Skeletal muscle satellite cell (primary cell): ENCODE measurements around the gene SLC5A1.

Source experiments
- H3K27me3 ChIP-seq: 2 replicates; pipeline ENCODE4 v1.7.0; 2013; ENCODE audit warnings: low read length; ENCODE audit not compliant: control insufficient read depth, insufficient read depth
- H3K36me3 ChIP-seq: 2 replicates; pipeline ENCODE4 v1.7.0; 2013; ENCODE audit warnings: mild to moderate bottlenecking, control low read depth, low read length; ENCODE audit not compliant: insufficient read depth
- H3K4me1 ChIP-seq: 2 replicates; pipeline ENCODE4 v1.7.0; 2013; ENCODE audit warnings: low read length; ENCODE audit not compliant: control insufficient read depth, insufficient read depth
- H3K4me2 ChIP-seq: 2 replicates; pipeline ENCODE4 v1.7.0; 2013; ENCODE audit warnings: mild to moderate bottlenecking, low read length
- H3K4me3 ChIP-seq: 2 replicates; pipeline ENCODE4 v1.7.0; 2013; ENCODE audit warnings: low read length
- H3K9ac ChIP-seq: 2 replicates; pipeline ENCODE4 v1.7.0; 2013; ENCODE audit warnings: mild to moderate bottlenecking, low read depth, low read length, moderate library complexity
- H3K9me3 ChIP-seq: replicated peaks from 2 replicates; pipeline ENCODE4 v1.7.0; 2013; ENCODE audit warnings: mild to moderate bottlenecking, control low read depth, low read length

The SLC5A1 gene

DNA sequence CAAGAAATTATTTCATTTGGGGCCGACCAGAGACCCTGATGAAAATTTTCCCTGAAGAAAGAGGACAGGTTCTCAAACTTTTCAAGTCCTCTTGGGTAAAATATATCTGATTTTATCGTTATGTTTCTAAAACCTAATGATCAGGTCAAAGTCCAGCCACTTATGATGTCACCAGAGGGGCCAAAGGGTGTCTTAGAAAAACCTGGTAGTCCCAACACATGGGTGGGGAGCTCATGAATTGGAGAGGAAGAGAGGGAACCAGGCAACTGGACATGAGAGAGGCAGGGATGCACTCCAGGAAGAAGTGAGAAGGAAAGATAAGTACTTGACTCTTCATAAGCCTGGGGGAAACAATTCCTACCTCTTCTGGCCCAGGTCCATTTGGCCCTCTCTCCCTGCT, 9.2 kb downstream of the SLC5A1 start:
- Histone ChIP-seq H3K4me1 (peaks cover 5% of the 10 kb centered on the region), H3K9me3 (no peaks in the 10 kb centered on the region), H3K27me3 (peaks cover 33% of the 10 kb centered on the region), H3K4me2 (no peak overlapping the region), H3K36me3 (no peaks in the 10 kb centered on the region), H3K4me3 (no peak overlapping the region), H3K9ac (no peak overlapping the region)

DNA sequence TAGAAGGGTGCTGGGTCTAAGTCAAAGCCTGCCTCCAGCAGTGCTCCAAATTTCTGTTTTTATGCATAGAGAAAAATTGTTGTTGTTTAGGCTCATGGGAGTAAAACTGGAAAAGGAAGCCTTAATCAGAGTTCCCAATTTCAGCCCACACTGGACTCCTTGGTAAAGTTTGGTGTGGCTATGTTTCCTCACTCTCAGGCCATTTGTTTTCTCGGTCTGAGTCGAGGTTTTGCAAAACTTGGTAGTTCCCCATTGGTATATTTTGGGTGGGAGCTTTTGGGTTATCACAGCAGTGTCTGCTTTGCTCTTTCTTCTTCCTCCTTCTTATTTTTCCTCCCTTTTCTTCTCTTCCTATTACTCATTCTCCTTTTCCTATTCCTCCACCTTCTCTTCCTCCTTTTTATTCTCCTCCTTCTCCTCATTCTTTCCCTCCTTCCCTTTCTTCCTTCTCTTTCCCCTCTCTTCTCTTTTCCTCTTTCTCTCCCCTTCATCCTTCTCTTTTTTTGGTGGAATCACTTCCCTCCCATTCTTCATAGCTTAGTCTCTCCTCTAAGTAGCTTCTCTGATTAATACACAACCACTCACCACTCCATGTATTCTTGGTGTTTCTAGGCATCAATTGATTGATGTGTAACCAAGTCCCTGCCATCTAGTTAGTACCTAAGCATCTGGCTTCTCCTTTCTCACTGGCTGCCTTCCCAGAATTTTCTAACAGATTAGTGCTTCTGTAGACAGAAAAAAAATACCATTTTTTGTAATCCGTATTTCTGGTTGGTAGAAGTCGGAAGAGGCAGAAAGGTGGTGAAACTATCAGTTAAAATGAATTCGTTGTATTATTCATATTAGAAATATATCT, 10.1 kb downstream of the SLC5A1 start:
- no peak overlapping the region for H3K9ac ChIP-seq
- no peaks in the 10 kb centered on the region for H3K9me3 ChIP-seq
- H3K4me3 ChIP-seq: no peak overlapping the region
- peaks cover 5% of the 10 kb centered on the region for H3K4me1 ChIP-seq
- no peaks in the 10 kb centered on the region for H3K36me3 ChIP-seq
- no peak overlapping the region for H3K4me2 ChIP-seq
- H3K27me3 ChIP-seq: peaks cover 28% of the 10 kb centered on the region

DNA sequence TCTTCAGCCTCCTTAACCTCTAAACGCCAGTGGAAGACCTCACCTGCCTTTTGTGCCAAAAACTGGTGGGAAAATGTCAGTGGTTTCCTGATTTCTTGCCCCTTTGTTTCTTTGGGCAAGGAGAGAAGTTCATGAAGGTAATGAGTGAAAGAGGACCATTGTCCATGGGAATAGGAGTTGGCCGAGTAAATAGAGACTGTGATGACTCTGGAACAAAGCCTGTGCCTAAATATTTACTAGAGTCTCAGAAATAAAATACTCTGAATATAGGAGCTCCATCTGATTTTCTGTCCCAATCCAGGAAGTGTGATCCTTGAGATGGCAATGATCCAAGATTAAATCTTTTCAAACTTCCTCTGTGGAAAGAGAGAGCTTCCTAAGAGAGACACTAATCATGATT, 12.0 kb downstream of the SLC5A1 start:
- no peaks in the 10 kb centered on the region for H3K36me3 ChIP-seq
- no peak overlapping the region for H3K4me2 ChIP-seq

DNA sequence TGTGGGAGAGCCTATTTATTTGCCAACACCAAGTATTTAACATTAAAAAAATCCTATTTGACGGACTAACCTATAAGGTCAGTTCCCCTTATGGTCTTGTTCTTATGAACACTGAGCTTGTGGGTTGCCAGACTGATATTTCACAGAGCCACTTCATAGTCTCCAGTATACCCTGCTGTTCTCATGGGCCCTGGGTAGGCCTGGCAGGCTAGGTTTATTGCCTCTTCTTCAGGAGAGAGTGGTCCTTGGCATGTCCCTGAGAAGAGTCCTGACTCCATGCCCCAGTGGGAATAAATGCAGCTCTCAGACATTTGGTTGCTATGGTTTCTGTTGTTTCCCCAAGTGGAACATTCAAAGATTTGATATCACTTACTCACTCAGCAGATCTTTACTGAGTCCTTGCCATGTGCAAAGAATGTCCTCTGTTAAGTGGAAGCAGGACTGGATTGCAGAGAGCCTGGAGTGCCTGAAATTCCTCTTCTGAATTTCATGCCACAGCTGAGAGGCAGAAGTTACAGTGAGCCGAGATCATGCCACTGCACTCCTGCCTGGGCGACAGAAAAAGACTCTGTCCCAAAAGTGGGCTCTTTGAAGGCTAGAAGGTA, 15.7 kb downstream of the SLC5A1 start:
- H3K4me2 ChIP-seq: no peak overlapping the region
- no peak overlapping the region for H3K4me3 ChIP-seq
- no peaks in the 10 kb centered on the region for H3K4me1 ChIP-seq
- peaks cover 28% of the 10 kb centered on the region for H3K27me3 ChIP-seq
- H3K36me3 ChIP-seq: no peaks in the 10 kb centered on the region
- no peak overlapping the region for H3K9ac ChIP-seq
- no peaks in the 10 kb centered on the region for H3K9me3 ChIP-seq

More for the DNA sequence above, 12.0 kb downstream of the SLC5A1 start:
- Histone ChIP-seq H3K4me3 (no peak overlapping the region), H3K4me1 (peaks cover 5% of the 10 kb centered on the region), H3K9me3 (no peaks in the 10 kb centered on the region), H3K9ac (no peak overlapping the region), H3K27me3 (peaks cover 29% of the 10 kb centered on the region)

DNA sequence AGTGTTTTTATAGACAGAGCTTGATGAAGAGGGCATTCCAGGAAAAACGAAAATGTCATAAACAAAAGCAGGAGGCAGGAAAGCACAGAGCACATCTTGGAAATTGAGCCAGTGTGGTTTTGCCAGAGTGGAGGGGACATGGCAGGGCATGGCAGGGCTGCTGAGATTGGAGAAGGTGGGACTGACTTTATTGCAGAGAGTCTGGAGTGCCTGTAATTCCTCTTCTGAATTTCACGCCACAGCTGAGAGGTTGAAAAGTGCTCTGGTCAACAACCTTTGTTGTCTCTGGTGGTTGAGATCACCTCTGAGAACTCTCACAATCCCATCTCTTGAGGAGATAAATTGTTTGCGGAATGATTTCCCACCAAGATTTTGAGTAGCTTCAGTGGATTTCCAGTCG, 16.4 kb downstream of the SLC5A1 start:
- H3K36me3 ChIP-seq: no peaks in the 10 kb centered on the region
- H3K4me1 ChIP-seq: no peaks in the 10 kb centered on the region
- no peak overlapping the region for H3K4me2 ChIP-seq
- no peaks in the 10 kb centered on the region for H3K9me3 ChIP-seq
- peaks cover 28% of the 10 kb centered on the region for H3K27me3 ChIP-seq
- no peak overlapping the region for H3K9ac ChIP-seq
- no peak overlapping the region for H3K4me3 ChIP-seq

DNA sequence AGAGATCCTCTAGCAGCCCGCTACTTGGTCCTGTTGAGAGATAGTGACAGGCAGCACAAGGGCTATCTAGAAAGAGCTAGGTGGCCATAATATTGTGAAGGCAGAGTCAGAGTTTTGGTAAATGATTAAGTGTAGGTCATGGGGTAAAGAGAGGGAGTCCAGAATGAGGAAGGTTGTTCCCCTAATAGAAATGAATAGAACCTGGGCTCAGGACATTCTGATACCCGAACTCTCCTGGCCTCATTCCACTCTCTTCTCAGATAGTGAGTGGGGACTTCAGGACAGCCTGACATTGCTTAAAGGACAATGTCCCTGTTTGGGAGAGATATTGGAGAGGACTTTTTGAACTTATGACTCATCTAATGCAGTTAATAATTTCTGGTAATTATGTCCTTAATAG, 20.6 kb downstream of the SLC5A1 start:
- H3K9ac ChIP-seq: no peak overlapping the region
- no peak overlapping the region for H3K4me3 ChIP-seq
- no peak overlapping the region for H3K4me2 ChIP-seq
- no peaks in the 10 kb centered on the region for H3K4me1 ChIP-seq
- peaks cover 49% of the 10 kb centered on the region for H3K27me3 ChIP-seq
- no peaks in the 10 kb centered on the region for H3K36me3 ChIP-seq
- no peaks in the 10 kb centered on the region for H3K9me3 ChIP-seq

DNA sequence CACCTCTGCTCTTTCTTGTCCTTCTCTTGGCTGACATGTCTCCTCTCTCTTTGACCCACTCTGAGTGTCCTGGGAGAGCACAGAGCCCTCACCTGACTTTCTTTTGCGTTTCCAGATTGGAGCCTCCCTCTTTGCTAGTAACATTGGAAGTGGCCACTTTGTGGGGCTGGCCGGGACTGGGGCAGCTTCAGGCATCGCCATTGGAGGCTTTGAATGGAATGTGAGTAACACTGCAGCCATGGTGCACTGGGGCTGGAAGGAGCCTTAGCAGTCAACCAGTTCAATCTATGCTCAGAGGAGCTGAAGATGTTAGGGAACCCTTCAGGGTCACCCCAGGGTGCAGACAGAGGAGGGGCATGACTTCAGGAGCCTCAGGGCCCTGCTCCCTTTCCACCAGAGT, 23.8 kb downstream of the SLC5A1 start:
- Histone ChIP-seq H3K36me3 (no peaks in the 10 kb centered on the region), H3K9me3 (no peaks in the 10 kb centered on the region), H3K4me1 (no peaks in the 10 kb centered on the region), H3K4me2 (no peak overlapping the region), H3K9ac (no peak overlapping the region), H3K27me3 (peaks cover 47% of the 10 kb centered on the region), H3K4me3 (no peak overlapping the region)

DNA sequence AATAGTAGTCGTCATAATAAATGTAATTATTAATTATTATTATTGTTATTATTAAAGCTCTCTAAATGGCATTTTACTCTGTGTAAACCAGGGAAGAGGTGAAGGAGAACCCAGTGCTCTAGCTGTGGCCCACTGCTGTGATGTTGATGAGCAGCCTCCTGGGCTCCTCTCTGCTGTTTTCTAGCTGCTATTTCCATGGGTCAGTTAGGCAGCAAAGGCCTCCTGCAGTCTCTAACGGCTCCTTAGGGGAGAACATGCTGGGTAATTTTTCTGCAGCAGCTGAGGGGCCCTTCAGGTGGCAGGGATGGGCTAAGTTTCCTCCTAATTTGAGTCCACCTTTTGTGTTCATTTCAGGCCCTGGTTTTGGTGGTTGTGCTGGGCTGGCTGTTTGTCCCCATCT, 24.6 kb downstream of the SLC5A1 start:
- no peak overlapping the region for H3K4me3 ChIP-seq
- H3K9ac ChIP-seq: no peak overlapping the region
- no peaks in the 10 kb centered on the region for H3K4me1 ChIP-seq
- H3K36me3 ChIP-seq: no peaks in the 10 kb centered on the region
- no peak overlapping the region for H3K4me2 ChIP-seq
- H3K9me3 ChIP-seq: no peaks in the 10 kb centered on the region
- H3K27me3 ChIP-seq: peaks cover 50% of the 10 kb centered on the region

DNA sequence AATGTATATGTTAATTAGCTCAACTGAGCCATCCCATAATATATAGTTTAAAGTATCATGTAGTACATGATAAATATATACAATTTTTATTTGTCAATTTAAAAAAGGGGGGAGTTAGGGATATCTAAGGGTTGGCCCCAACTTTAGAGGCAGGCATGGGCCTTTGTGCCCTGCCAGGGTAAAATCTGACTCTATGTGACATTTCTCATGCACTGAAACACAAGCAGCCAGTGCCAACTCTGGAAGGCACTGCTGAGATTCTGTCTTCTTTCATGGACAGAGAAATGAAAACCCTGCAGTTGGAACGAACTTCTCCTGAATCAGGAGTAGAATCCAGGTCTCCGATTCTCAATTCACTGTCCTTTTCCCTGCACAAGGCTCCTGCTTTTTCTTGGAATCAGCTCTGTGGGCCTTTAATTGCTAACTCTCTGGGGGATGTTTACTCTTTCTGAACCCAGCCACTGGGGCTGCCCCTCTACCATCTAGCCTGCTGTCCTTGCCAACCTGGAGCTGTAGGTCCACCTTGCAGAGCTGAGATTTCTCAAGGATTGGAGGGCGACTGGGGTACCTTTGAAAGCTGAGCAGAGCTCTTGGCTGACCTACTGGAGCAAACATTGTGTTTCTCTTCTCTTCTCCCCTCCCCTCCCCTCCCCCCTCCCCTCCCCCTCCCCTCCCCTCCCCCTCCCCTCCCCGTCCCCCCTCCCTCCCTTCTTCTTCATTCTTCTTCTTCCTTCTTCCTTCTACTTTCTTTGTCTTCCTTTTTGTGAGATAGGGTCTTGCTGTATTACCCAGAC, 26.7 kb downstream of the SLC5A1 start:
- Histone ChIP-seq H3K4me3 (no peak overlapping the region), H3K9ac (no peak overlapping the region), H3K4me1 (no peaks in the 10 kb centered on the region), H3K4me2 (no peak overlapping the region), H3K9me3 (no peaks in the 10 kb centered on the region), H3K27me3 (peaks cover 58% of the 10 kb centered on the region), H3K36me3 (no peaks in the 10 kb centered on the region)

DNA sequence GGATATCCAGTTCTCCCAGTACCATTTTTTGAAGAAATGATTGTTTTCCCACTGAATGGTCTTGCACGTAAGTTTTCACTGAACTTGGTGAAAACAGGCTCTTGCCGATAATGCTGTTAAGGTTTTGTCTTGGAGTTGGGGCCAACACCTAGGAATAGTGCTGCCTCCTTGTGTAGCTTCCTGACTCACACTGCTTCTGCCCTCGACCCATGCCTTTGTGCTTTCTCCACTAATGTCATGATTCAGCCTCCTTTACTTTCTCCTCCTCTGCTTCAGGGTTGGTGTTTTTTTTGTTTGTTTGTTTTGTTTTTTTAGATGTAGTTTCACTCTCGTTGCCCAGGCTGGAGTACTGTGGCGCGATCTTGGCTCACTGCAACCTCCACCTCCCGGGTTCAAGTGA, 30.2 kb downstream of the SLC5A1 start:
- H3K9me3 ChIP-seq: no peaks in the 10 kb centered on the region
- H3K36me3 ChIP-seq: no peaks in the 10 kb centered on the region
- H3K9ac ChIP-seq: no peak overlapping the region
- no peak overlapping the region for H3K4me3 ChIP-seq
- no peaks in the 10 kb centered on the region for H3K4me1 ChIP-seq
- peaks cover 54% of the 10 kb centered on the region for H3K27me3 ChIP-seq
- no peak overlapping the region for H3K4me2 ChIP-seq

DNA sequence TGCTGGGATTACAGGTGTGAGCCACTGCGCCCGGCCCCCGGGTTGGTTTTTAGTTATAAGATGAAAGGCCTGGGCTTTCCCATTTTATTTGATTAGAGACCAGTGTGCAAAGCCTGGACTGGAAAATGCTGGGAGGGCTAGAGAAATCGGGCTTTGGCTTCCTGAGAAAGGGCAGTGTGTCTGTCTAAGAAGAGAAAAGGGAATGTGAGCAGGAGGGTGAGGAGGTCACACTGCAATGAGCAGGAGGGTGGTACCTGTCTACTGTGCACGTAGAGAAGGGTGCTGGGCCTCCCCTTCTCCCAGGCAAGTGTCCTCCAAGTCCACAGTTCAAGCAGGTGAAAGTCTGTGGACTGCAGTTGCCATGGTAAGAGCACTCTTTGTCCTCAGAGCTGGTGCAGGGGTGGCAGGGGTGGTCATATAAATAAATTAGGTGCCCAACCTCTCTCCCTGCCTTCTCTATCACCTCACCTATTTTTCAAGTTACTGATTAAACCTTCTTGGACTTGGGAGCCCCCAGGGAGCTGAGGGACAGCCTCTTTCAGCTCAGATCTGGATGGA, 30.8 kb downstream of the SLC5A1 start:
- H3K36me3 ChIP-seq: no peaks in the 10 kb centered on the region
- H3K9ac ChIP-seq: no peak overlapping the region
- peaks cover 48% of the 10 kb centered on the region for H3K27me3 ChIP-seq

More for the DNA sequence above, 30.8 kb downstream of the SLC5A1 start:
- Histone ChIP-seq H3K4me1 (no peaks in the 10 kb centered on the region), H3K9me3 (no peaks in the 10 kb centered on the region), H3K4me2 (no peak overlapping the region), H3K4me3 (no peak overlapping the region)
